Neural progenitor cell (in vitro differentiated cells): ENCODE results near the gene KNG1.

Experiments used
- CTCF ChIP-seq: fragments of 200-600 bp; sonication (generic); IDR thresholded peaks from 2 replicates; pipeline ENCODE4 v1.5.1; 2017; ENCODE audit warnings: antibody characterized with exemption, mild to moderate bottlenecking
- EZH2 ChIP-seq: fragments of 200-600 bp; sonication (generic); IDR thresholded peaks from 2 replicates; pipeline ENCODE4 v1.6.1; 2017; ENCODE audit warnings: antibody characterized with exemption, mild to moderate bottlenecking, moderate library complexity

GRCh38 chr3:186696522-186696921 is 20.6 kb upstream of the KNG1 start:
- TF ChIP-seq CTCF (no peak), EZH2 (no peak)
